GM21381 (cell line): ENCODE data around the gene TRAF2.

ENCODE experiments used
- ATAC-seq: cut with Tn5 transposase; IDR thresholded peaks from one replicate; pipeline ENCODE4 v1.9.1; 2021; ENCODE audit warnings: mild to moderate bottlenecking, moderate library complexity; ENCODE audit not compliant: unreplicated experiment

TRAF2 gene

DNA sequence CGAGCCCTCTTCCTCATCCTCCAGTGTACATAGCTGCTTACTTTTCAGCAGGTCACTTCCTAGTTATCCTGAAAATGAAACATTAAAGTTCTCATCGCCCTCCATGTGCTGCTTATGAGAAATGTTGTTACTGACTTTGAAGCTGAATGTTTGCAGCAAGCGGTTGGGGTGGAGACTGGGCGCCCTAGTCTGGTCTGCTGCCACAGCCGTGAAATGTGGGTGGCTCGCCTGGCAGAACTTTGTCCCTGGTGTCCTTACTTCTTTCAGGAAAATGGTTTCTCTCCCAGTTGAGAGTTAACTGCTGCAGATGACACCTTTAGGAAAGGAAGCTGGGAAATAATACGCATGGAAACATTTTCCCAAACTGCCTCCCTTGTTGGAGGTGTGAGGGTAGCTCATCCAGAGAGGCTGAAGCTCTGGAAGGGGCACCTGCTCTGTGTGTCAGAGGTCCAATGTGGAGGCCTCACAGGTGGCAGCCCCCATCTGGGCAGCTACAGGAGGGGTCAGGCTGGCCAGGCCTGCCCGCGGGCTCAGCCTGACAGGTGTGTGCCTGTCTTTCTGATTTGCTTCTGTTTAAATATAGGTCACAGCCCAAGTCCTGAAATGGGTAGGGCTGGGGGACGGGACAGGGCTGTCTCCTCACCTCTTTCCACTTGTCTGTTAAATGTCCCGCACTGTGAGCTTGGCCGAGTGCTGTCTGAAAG, 24.0 kb downstream of the TRAF2 start:
- ATAC-seq, result no peak

DNA sequence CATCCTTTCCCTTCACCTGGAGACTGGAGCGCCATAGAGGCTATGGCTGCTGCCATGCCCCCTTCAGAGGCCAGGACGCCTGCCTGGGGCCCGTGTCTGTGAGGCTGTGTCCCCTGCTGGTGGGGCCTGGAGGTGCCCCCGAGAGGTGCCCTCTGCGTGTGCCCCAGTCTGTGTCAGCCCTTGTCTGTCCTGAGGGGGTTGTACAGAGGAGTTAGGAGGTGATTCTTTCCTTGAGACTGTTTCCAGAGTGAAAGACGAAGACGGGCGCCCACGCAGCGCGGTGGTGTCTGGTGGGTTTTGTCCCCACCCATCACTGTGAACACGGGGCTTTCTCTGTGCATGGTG, 24.6 kb downstream of the TRAF2 start:
- ATAC-seq, result no peak

DNA sequence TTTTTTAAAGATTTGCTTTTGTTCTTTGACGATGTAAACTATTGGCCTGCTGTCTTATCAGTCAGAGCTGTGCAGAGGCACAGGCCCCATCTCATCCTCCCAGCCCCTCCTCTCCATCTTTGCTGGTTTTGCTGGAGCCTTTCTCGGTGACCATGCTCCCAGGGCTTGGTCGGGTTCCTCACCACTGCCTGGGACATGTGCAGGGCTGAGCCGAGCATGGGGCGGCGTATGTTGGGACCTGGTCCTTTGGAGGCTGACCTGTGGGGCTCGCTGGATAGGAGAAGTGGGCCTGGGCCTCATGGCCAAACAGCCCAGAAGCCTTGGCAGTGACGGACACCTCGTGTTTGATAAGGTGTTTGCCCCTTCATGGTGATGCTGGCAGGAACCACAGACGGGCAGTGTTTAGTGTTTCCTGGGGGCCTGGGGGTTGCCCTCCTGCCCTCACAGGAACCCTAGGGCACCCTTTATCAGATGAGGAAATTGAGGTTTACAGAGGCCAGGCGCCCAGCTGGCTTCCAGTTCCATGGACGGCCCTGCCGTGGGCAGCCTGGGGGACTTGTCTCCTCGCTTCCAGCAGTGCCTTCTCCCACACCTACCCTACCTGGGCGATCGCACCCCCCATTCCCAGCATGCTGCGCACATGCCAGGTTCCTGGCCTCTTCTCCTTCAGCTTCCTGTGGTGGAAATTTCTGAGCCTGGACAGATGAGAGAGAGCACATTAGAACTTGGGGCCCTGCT, 27.6 kb downstream of the TRAF2 start:
- ATAC-seq, result no peak

DNA sequence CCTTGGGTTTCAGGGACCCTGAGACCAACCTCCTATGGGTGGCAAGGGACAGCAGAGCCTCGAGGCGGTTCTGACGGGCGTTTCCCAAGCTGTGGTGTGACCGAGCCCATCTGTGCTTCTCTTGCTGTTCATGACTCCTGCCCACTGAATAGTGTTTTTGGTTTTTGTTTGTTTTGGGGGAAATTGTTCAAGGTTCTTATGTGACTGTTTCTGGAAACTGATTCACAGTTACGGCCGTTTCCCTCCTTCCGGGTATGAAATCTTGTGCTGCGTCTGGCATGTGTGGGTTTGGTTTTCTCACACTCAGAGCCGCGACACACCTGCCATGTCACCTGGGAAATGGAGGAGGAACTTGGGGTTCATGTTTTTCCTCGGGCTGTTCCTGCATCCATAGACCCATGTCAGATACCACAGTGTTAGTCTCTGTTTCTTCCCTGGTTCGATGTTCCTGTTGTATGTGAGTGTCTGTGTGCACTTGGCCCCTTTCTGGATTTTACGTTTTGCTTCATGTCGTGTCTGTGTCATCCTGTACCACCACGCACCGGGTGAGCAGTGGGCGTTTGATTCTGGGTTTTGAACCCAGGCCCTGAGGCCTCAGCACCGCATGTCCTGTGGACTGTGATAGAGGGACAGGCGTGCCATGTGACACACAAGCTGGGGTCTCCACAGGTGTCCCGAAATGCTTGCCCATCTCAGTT, 29.5 kb downstream of the TRAF2 start:
- no peak for ATAC-seq

DNA sequence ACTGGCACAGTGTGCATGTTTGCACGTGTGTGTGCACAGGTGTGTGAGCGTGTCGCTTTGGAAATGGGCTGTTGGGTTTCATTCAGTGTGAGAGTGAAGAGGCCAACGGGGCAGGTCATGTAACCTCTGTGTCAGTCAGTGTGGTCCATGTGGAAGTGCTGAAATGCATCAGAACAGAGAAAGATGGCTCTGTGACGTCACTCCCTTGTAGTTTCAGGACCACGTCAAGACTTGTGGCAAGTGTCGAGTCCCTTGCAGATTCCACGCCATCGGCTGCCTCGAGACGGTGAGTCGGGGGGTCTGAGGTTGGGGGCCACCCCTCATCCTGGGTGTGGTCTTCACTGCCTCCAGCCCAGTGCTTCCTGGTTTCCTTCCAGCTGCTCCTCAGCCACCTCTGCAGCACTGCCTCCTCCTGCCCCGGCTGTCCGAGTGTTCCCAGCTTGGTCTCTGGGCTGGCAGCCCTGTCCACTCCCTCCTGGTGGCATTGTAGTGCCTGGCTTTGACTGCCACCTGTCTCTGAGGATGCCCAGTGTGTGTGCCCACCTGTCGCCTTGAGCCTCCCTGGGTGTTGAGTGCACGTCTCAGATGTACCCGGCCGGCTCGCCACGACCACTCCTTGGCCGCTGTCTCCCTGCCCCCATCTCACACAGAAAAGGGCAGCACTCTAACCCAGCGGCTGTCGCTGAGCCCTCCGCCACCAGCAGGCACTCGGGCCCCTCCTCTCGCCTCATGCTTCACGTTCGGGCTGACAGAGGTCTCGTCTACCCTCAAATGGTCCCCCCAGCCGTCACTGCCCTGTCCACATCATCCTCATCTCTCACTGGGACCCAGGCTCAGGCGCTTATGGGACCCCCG, 30.2 kb downstream of the TRAF2 start:
- ATAC-seq, result no peak

DNA sequence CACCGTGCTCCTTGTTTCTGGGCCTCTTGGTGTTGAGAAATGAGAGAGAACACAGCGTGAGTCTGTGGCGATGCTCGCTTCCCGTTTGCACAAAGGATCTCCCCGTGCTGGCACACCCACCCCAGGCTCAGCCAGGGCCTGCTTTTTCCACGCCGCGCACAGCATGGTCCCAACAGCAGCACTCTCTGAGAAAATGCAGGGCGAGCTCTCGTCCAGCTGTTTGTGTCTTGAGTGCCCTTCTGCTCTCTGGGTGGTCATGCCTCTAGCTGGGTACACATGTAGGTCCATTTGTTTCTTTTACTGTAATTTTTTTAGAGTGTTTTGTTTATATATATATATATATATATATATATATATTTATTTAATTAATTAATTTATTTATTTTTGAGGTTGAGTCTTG, 31.6 kb downstream of the TRAF2 start:
- no peak for ATAC-seq

DNA sequence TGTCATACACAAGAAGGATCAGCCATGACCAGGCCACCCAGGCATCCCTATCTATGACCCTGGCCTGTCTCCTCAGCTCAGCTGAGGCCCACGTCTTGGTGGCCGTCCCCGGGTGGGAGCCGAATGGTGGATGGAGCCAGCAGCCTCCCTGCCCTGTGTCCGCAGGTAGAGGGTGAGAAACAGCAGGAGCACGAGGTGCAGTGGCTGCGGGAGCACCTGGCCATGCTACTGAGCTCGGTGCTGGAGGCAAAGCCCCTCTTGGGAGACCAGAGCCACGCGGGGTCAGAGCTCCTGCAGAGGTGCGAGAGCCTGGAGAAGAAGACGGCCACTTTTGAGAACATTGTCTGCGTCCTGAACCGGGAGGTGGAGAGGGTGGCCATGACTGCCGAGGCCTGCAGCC, 33.8 kb downstream of the TRAF2 start:
- no peak for ATAC-seq

DNA sequence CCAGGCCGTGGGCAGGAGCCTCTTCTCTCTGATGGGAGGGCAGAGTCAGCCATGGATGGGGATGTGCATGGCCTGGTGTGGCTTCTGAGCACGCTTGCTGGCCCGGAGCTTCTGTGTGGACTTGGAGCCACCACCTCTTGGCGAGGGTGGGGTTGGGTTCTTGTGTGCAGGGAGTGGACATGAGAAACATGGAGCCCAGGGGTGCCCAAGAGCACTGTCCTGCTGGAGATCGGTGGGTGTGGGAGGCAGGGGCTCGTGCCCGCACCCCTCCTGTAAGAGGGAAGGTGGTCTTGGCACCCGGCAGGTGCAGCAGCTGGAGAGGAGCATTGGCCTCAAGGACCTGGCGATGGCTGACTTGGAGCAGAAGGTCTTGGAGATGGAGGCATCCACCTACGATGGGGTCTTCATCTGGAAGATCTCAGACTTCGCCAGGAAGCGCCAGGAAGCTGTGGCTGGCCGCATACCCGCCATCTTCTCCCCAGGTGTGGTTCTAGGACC, 34.5 kb downstream of the TRAF2 start:
- ATAC-seq, result no peak

DNA sequence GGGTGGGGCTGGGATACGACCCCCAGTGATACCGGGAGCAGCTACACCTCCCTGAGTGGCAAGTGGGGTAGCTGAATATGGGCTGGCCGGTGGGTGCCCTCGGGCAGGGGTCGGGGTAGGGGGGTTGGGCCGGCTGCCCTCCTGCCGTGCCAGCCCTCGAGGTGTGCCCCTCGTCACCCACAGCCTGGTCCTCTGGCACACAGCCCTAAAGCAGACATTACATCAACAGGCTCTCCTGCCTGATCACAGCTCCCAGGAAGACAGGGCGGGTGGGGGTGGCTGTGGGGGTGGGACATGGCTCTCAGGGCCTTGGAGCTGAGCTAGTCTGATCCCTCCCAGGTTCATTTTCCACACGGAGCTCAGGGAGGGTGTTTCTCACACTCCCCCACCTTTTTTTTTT, 35.0 kb downstream of the TRAF2 start:
- ATAC-seq, result no peak

DNA sequence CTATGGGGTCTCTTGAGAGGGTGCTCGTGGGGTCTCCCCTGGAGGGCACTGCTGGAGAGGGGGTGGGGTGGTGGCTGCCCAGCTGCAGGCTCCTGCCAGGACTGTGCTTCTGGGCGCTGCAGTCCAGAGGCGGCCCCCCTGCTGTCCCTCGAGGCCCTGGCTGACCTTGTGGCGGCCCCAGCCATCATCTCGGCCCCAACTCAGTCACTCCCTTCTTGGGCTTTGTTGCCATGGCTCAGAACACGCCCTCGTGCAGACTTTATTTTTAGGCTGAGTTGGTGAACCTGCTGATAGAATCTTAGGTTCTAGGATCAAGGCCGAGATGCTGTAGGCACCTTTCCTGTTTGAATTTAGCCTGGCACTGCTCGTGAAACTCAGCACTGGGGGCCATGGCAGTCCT, 35.4 kb downstream of the TRAF2 start:
- no peak for ATAC-seq

DNA sequence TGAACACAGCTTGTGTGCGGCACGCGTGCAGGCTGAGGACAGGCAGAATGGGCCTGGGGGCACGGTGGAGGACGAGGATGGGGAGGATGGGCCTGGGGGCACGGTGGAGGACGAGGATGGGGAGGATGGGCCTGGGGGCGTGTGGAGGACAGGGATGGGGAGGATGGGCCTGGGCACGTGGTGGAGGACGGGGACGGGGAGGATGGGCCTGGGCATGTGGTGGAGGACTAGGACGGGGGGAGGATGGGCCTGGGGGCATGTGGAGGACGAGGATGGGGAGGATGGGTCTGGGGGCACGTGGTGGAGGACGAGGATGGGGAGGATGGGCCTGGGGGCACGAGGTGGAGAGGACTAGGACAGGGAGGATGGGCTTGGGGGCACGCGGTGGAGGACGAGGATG, 36.2 kb downstream of the TRAF2 start:
- ATAC-seq, result no peak

DNA sequence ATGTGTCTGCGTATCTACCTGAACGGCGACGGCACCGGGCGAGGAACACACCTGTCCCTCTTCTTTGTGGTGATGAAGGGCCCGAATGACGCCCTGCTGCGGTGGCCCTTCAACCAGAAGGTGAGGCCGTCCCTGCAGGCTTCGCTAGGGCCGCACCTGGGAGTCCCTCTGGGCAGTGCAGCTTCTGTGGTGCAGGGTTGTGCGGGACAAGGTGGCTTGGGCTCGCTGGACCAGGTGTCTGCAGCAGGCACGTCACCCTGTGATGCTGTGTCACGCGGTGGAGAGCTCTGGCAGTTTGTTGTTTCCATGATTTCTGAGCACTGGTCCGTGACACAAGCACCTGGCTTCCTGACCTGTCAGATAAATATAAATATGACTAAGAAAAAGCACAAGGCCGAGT, 37.6 kb downstream of the TRAF2 start:
- no peak for ATAC-seq

DNA sequence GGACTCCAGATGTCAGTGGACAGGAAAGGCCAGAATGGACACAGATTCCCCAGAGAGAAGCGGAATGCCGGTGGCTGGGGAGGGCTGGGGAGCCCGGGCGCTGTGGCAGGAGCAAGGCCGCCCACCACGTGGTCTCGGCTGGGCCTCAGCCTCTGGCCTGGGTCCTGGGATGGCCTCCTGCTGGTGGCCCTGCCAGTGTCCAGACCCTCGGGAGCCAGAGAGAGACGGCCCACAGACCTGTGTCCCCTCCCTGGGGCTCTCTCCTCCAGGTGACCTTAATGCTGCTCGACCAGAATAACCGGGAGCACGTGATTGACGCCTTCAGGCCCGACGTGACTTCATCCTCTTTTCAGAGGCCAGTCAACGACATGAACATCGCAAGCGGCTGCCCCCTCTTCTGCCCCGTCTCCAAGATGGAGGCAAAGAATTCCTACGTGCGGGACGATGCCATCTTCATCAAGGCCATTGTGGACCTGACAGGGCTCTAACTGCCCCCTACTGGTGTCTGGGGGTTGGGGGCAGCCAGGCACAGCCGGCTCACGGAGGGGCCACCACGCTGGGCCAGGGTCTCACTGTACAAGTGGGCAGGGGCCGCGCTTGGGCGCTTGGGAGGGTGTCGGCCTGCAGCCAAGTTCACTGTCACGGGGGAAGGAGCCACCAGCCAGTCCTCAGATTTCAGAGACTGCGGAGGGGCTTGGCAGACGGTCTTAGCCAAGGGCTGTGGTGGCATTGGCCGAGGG, 39.3 kb downstream of the TRAF2 start:
- ATAC-seq, result no peak

DNA sequence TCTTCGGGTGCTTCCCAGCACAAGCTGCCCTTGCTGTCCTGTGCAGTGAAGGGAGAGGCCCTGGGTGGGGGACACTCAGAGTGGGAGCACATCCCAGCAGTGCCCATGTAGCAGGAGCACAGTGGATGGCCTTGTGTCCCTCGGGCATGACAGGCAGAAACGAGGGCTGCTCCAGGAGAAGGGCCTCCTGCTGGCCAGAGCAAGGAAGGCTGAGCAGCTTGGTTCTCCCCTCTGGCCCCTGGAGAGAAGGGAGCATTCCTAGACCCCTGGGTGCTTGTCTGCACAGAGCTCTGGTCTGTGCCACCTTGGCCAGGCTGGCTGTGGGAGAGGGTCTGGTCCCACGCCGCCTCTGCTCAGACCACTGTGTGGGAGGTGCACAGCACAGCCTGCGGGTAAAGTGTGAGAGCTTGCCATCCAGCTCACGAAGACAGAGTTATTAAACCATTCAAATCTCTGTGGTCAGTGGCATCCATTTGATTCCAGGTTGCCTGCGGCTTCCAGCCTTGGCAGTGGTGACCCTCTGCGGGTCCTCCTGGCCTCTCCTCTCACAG, 39.9 kb downstream of the TRAF2 start:
- ATAC-seq, result no peak

DNA sequence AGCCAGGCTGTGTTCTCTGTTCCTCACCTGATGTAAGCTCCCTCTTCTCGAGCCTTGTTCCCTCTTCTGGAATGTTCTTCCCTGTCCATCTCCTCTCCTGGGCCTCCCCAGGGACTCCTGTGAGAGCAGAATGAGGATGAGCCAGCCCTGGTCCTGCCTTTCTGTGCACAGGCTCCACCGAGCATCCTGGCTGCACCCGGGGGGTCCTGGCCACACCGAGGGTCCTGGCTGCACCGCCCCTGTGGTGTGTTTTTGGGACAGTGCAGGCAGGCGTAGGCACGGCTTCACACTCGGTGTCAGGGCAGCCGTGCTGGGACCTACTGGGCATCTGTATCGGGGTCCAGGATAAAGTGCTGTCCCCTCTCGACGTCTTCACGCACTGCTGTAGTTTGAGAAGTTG, 40.4 kb downstream of the TRAF2 start:
- no peak for ATAC-seq

DNA sequence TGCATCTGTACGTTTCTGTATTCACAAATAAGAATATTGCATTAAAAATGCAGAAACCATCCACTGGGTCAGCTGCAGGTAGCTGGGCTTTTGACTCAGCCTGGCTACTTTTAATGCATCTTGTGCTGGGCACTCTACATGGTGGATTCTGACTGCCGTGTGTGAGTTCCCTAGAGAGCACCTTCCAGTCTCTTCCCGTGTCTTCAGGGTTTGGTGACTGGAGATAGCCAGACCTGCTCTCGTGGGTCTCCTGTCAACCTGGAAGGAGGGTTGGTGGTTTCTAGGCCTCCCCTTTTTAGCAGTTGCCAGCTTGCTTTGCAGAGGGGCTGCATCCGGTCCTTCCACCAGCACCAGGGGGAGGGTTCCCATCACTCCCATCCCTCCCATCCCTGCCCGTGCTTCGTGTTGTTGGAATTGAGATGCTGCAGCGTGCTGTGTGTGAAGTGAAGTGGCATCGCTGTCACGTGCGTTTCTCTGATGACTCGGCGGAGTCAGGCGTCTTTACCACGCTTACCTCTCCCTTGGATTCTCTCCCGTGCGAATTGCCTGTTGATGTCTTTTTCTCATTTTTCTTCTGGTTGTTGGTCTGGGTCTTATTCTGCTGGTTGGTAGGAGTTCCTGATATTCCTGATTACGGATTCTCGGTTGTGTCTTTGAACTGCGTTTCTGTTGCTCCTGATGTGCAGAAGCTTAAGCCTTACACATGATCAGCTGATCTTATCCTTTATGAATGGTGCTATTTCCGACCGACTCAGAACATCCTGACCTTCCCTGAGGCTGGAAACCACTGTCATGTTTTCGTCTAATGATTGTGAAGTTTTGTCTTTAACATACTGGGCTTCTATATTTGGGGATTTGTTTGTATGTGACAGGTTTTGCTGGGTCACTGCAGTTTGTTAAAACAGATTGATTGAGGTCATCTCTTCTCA, 41.3 kb downstream of the TRAF2 start:
- ATAC-seq, result no peak

DNA sequence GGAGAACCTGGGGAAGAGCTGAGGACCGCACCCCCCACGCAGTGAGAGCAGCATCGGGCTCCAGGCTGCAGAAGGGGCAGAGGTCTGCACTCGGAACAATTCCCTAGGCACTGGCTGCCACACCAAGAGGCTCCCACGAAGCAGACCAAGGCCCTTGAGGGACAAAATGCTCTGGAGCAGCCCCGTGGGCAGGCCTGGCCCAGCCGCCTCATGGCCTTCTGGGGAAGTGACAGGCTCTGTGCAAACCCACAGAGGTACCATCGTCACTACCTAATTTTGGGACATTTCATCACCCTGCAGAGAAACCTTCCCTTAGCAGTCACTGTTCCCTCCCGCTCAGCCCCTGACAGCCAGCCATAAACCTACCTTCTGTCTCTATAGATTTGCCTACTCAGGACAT, 42.3 kb downstream of the TRAF2 start:
- ATAC-seq, result no peak

DNA sequence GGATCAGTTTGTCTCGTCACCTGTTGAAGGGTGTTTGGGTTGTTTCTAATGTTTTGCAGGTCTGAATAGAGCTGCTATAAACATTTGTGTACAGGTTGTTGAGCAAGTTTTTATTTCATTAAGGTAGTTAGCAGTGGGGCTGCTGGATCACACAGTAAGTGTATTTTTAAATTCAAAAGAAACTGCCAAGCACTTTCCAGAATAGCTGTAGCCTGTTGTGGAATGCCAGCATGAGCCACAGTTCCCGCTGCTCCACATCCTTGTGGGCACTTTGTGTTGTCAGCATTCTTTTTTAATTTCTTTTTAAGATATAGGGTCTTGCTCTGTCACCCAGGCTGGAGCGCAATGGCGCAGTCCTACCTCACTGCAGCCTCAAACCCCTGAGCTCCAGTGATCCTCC, 43.7 kb downstream of the TRAF2 start:
- ATAC-seq, result no peak

DNA sequence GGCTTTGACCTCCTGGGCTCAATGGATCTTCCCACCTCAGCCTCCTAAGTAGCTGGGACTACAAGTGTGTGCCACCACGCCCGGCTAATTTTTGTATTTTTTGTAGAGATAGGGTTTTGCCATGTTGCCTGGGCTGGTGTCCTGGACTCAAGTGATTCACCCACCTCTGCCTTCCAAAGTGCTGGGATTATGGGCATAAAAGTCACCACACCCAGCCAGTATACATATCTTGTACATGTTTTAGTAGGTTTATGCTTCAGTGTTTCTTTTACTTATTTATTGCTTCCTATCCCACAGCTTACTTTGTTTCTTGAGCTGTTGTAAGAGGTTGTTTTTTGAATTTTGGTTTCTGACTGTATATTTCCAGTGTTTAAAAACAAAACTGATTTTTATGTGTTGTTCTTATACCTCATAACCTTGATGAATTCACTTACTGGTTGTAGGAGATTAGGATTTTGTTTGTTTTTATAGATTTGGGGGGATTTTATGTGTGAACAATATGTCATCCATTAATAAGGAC, 45.4 kb downstream of the TRAF2 start:
- no peak for ATAC-seq
